HG03060 (cell line): Measurements from ENCODE around the gene ANKRD36B.
"Not testable (repeated sequence)": the region's sequence is repeated elsewhere in the genome, so short reads cannot be mapped to it uniquely, and the experiment has no call there.

Experiments
- ATAC-seq: cut with Tn5 transposase; IDR thresholded peaks from one replicate; pipeline ENCODE4 v1.9.1; 2021; ENCODE audit warnings: low read depth, moderate number of reproducible peaks; ENCODE audit not compliant: unreplicated experiment

ANKRD36B gene

DNA sequence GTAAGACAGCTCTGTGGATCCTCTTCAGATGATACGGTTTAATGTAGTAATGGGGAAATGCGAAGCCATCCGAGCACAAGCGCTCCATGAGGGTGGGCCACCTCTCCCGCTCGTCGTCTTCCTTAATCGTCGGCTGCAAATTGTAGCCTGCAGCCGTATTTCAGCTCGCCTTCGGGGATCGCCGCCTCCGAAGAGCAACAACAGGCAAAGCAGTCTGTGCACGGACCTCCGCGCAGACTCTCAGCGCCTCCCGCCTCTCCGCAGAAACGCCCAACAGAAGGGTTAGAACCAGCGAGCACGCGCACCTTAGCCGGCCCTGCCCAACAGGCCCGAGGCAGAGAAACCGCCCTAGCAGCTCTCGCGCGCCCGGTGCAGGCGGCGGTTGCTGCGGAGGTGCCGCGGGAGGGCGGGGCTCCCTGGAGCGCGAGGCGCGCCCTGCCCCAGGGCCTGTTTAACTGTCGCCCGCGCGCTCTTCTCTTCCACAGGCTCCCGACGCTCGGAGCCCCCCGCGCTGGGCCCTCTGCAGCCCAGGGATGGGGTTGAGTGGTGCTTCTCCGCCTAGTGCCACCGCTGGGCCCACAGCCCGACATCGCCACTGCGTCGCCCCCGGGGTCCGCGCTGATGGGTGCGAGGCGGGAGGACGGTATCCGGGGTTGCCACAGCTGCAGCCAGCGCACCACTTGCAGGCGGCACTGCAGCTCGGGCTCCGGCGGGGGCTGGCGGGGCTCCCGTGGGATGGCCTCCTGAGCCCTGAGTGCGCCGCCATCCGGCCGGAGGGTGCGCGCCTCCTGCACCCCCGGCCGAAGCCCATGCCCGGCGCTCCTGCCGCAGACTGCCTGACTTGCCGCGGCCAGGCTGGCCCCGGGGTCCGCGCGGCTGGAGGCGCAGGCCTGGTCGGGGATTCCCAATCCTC, at the start of gene ANKRD36B:
ANKRD36B (minus strand) TSS at position 280 of the 913 bp plus-strand sequence; CDS start at position 88, 192 bp downstream.
- peak; percentile 43 for ATAC-seq

DNA sequence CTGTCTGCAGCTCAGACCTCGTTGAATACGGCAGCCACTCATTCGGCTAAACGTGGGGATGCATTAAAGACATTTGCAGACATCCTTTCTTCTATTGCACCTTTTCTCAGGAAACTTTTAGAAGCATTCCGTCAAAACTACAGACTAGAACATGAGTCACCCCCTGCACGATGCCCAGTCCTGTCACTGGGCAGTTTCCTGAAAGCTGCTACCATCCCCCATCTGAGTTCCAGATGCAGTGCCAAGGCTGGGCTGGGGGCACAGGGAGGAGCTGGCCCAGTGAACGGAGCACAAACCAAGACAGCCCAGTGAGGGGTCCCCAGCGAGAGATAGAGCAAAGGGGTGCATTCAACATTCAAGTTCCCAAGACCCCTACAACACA, 36.4 kb upstream of the ANKRD36B start:
- ATAC-seq = not testable (repeated sequence)

DNA sequence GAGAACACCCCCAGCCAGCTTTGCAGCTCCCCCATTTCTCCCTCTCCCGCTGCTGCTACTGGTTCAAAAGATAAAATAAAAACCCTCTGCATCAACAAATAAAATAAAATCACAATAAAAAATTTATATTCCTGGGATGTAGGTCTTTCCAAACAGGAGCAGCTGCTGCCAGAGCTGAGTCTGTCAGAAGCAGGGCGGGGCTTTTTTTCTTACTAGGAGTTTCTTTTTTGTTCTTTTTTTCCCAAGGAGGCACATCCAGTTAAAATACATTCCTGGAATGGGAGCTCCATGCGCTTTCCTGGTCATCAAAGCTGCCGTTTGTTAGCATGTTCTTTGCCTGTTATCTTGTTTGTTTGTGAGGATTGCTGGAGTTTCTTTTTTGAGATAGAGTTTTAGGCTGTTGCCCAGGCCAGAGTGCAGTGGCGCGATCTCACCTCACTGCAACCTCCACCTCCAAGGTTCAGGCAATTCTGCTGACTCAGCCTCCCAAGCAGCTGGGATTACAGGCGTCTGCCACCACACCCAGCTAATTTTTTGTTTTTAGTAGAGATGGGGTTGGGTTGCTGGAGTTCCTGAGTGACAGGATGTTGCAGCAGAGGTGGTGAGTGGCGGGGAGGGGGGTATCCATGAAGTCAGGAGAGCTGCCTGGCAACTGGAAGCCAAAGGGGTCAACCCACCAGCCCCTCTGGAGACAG, 35.8 kb upstream of the ANKRD36B start:
- not testable (repeated sequence) for ATAC-seq

DNA sequence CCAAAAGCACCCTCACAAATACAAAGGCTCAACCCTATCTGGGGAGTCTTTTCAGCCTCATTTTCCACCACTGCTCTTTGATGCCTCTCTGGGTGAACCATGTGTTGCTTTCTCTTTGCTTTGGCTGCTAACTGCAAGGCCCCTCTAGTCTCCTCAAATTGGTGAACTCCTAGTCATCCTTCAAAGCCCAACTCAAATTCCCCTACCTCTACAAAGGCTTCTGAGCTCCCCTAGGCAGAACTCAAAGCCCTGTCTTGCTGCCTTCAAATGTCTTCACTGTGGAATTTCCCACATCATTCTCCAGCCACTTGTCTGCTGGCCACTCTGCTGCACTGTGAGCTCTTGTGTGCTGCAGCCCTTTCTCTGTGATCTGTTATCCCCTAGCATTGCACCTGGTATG, 33.3 kb upstream of the ANKRD36B start:
- ATAC-seq = not testable (repeated sequence)

DNA sequence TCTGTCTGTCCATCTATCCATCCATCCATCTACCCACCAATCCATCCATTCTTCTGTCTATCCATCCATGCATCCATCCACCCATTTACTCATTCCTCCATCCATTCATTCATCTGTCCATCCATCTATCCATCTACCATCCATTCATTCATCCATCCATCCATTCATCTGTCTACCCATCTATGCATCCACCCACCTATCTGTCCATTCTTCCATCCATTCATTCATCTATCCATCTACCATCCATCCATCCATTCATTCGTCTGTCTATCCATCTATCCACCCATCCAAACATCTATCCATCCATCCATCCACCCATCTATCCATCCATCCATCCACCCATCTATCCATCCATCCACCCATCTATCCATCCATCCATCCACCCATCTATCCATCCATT, 30.8 kb upstream of the ANKRD36B start:
- ATAC-seq = not testable (repeated sequence)

DNA sequence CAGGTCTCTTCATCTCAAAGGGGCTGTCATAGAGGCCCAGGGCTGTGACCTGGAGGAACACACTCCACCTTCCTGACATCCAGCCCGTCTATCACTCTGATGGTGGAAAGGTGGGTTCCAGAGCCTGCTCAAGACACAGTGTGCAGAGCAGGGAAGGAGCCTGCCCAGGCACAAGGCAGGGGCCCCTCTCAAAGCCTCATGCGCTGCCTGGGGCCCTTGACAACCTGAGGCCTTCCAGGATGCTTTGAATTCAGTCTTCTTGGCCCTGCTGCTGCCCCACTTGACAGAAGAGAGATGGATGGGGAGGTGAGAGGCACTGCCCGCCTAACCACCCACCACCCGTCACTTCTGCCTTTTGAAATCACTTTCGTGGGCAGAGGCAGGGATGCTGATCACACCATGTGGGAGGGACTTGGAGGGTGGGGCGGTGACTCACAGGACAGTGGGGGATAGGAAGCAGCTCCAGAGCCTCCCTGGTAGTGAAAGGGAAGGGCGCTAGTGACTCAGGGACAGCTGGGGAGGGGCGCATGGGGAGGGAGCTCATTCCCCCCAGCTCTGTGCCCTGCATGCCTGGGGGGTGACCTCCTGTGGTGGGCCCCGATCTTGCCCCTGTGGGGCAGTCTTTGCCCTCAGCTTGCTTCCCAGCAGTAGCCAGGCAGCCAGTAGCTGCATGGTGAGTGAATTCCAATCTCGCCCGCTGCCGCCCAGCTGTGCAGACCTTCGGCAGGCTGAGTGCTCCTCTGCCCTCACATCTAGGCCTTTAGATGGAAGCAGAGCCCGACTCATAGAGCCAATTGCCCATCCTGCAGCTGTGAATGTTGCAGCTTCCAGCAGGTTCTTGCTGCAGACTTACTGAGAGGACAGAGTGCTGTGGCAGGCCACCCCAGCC, 29.5 kb upstream of the ANKRD36B start:
- not testable (repeated sequence) for ATAC-seq

DNA sequence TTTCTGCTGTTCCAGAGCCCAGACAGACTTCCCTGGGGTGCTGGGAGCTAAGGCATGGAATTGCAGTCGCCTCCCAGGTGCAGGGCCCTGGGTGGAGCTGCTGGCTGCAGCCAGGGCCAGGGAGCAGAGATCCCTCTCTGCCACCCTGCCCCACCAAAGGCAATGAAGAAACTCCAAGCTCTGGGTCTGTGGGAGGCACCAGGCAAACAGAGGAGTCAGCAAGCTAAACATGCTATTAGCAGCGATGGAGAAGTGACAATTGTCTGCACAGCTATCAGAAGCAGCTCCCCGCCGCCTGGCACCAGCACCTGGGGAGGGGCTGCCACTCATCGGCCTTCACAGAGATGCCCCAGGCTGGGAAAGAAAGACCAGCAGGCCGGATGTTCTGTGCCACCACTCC, 28.2 kb upstream of the ANKRD36B start:
- ATAC-seq = no peak

DNA sequence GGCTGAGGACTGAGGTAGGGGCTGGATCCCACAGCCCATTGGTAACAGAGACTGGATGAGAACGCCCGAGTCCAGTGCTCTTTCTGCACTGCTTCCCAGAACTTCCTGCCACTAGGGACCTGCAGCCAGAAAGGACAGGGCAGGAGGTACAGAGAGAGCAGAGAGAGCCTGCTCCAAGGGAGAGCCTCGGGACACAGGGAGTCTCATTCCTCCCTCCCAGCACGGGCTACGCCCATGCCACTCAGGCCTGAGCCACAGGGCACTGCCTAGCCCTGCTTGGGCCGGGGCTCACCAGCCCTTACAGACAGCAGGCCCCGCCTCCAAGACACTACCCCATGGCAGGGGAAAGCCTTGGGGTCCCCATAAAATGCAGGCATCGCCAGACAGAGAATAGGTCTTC, 26.1 kb upstream of the ANKRD36B start:
- ATAC-seq = not testable (repeated sequence)

DNA sequence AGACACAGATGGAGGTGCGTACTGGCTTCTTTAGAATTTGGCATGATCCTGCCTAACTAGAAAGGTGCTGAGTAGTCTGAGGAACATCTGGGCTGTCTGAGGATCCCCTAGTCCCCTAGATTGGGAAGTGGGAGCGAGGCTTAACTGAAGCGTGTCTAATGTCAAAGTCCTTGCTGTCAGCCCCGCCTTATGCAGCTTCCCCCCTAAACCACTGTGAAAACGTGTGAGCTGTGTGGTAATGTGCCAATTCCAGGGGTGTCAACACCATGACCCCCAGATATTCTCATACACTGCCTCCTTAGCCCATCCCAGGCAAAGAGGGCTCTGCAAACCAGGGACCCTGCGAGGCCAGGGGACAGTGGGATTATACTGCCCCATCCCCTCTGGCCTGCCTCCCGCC, 22.2 kb upstream of the ANKRD36B start:
- ATAC-seq = not testable (repeated sequence)

DNA sequence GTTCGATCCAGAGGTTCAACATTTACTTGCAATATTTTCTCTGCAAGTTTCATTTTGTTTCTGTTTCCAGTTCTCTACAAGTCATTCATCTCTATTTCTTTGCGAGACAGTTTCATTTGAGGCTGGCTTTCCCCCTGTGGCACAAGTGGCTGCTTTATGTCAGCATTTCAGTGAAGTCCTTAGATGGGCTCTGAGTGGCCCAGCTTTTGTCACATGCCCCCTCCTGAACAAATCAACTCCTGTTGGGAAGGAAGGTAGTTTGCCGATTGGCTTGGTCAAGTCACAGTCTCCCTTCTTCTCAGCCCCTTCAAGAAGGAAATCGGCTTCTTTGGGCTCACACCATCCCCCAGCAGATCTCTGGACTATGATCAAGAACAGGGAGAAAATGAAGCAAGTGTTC, 19.1 kb upstream of the ANKRD36B start:
- ATAC-seq = not testable (repeated sequence)

DNA sequence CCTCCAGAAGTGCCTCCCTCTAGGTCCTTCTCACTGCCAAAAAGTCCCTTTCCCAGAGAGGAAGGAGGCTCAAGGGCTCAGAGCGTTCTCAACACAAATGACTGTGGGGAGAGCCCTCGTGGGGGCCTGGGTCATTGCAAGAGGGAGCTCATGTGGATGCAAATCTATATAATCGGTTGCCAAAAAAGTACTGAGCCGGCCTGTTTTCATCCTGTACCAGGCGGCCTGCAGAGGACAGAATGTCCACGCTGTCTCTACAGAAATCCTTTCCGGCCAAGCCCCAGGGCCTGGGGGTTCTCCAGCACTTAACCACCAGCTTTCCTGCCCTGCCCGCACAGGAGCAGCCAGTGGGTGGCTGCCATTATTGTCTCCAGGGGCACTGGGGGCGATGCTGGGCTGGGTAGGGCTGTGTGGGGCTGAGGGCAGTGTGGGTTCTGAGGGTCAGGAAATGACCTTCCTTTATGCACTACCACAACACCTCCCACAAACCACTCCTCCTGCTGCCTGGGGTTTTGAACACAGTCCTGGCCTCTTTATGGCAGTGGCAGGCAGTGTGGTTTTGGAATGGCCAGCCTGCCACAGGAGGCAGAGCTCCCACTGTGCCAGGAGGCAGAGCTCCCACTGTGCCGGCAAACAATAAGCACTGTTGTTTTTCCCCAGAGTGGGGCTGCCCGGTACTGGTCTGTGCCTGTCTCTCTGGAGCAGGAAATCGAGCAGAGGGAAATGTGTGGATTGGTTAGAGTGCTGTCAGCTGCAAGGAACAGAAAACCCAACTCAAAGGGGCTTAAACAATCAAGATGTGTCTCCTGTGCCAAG, 16.1 kb upstream of the ANKRD36B start:
- ATAC-seq = not testable (repeated sequence)

DNA sequence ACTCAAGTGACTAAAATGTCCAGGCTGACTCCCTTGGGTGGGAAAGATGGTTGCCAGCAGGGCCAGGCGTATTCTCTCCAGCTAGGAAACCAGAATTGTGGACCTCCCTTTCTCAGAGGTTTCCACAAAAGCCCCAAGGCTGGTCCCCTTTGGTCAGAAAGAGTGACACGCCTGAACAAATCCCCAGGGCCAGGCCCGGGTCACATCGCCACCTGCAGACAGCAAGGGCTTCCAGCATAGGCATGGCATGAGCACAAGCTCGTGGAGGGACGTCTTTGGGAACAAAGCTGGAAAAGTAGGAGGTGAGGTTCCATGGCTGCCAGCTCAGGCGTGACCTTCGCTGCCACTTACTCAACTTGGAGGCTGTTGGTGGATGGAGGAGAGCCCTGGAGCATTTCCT, 15.4 kb upstream of the ANKRD36B start:
- ATAC-seq = not testable (repeated sequence)

DNA sequence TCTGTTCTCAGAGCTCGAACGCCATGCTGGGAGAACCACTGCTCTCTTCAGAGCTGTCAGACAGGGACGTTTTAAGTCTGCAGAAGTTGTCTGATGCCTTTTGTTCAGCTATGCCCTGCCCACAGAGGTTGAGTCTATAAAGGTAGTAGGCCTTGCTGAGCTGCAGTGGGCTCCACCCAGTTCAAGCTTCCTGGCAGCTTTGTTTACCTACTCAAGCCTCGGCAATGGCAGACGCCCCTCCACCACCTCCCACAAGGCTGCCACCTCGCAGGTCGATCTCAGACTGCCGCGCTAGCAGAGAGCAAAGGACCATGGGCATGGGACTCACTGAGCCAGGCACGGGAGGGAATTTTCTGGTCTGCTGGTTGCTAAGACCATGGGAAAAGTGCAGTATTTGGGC, 11.9 kb upstream of the ANKRD36B start:
- not testable (repeated sequence) for ATAC-seq

DNA sequence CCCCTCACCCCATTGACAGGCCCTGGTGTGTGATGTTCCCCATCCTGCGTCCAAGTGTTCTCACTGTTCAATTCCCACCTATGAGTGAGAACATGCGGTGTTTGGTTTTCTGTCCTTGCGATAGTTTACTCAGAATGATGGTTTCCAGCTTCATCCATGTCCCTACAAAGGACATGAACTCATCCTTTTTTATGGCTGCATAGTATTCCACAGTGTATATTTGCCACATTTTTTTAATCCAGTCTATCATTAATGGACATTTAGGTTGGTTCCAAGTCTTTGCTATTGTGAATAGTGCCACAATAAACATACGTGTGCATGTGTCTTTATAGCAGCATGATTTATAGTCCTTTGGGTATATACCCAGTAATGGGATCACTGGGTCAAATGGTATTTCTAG, 6.5 kb upstream of the ANKRD36B start:
- not testable (repeated sequence) for ATAC-seq

DNA sequence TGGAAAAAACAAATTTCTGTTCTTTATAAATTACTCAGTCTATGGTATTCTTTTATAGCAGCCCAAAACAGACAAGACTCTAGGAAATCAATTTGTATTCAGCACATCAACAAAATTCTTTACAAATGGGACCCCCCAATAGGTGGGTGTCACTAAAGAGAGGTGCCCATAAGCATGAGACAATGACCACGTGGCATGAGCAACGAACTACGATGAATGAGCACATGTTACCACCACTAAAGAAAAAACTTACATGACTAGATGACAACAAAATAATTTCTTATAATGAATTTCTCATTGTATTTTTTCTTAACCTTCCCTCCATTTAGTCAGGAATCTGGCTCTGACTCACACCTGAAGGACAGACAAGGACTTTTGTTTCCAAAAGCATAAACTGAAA, 3.8 kb upstream of the ANKRD36B start:
- ATAC-seq = not testable (repeated sequence)

DNA sequence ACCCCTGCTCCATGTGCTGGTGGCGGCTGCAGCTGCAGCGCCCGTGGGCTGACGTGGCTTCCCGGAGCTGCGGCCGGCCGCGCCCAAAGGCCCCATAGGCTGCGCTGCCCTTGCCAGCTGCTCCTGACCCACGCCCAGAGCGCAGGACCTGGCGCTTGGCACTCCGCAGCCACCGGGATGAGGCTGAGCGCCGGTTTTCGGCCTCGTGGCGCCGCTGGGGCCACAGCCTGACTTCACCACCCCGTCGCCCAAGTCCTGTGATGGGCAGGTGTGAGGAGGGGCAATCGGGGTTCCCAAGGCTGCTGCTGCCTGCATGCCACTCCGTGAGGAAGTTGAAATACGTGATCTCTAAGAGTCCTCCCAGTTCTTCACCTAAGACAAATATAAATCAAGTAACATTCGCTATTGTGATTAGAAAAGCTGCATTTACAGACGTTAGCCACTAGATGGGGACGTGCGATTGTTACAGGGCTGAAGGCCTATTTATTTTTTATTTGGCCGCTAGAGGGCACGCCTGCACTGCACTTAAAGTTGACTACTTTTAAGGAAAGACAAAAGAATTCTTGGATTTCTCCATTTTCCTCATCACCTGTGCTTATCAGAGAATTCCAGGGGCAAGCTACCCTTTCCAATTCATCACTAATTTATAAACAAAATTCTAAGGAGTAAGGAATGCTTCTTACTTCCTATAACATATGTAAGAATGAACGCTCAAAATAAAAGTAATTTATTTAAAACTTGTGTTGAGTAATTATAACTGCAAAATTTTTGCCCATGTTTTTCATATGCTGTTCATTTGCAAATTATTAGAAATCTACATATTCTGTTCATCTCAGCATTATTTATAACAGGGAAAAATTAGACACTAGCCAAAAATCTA, 1.1 kb upstream of the ANKRD36B start:
- ATAC-seq = peak; percentile 52

DNA sequence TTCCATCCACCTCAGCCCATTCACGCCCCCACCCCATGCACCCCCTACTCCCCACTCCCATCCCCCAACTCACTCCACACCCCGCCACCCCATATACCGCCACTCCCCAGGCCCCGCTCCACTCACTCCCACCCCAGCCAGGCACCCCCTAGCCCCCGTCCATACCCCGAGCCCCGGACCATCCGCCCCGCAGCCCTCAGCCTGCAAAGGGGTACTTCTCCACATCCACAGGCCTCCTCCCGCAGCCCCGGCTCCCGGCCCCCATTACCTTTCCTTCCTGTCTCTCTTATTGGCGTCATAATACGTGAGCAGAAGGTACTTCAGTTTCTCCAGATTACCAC, 450 bp downstream of the ANKRD36B start:
- ATAC-seq = not testable (repeated sequence)

DNA sequence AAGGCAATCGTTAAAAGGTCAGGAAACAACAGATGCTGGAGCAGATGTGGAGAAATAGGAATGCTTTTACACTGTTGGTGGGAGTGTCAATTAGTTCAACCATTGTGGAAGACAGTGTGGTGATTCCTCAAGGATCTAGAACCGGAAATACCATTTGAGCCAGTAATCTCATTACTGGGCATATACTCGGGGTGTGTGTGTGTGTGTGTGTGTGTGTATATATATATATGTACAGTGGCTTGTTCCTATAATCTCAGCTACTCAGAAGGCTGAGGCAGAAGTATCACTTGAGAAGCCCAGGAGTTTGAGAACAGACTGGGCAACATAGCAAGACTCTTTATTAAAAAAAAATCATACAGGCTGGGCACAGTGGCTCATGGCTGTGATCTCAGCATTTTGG, 24.0 kb downstream of the ANKRD36B start:
- ATAC-seq = not testable (repeated sequence)

DNA sequence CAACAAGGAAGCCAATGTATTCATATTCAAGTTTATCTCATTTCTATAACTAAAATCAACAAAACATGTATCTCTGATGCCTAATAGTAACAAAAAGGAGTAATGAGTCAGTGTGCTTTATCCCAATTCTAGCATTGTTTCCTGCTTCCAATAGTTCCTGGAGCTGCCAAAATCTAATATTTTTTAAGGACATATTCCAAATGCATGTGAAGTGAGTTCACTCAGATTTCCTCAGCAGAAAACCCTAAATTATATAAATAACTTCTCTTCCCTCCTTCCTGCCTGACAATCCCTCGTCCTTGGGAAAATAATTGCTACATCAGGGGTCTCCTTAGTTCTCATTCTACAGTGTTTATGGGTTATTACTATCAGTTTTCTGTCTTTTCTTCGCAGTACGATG, 37.3 kb downstream of the ANKRD36B start:
- ATAC-seq = not testable (repeated sequence)
